SKM-1 (cell line): ENCODE results near the gene VEGFB.
A peak's percentile ranks its signal among the peaks of the same experiment; 100 is the strongest.
"Not testable (repeated sequence)": the region's sequence is repeated elsewhere in the genome, so short reads cannot be mapped to it uniquely, and the experiment has no call there.

Experiments used
- DNase-seq: peaks from one replicate; lab custom pipeline; 2025; ENCODE audit not compliant: unreplicated experiment; lab: John Stamatoyannopoulos, UW

The VEGFB gene

GRCh38 chr11:64245797-64246620, 11.6 kb downstream of the VEGFB start:
- DNase-seq = no peak

- not testable (repeated sequence) for DNase-seq
Observed at GRCh38 chr11:64246621-64246870, 12.2 kb downstream of the VEGFB start.

GRCh38 chr11:64246871-64247728, 12.7 kb downstream of the VEGFB start, which contains the start of gene PPP1R14B:
TSS of gene PPP1R14B (minus strand) at chr11:64246943. CDS start at chr11:64246673, 270 bp downstream.
- DNase-seq = peak; percentile 59

GRCh38 chr11:64247729-64248531, 13.5 kb downstream of the VEGFB start:
- DNase-seq = no peak

GRCh38 chr11:64248578-64248977, 14.2 kb downstream of the VEGFB start:
- DNase-seq = no peak

GRCh38 chr11:64249038-64249437, 14.7 kb downstream of the VEGFB start:
- no peak for DNase-seq

- DNase-seq = no peak
Observed at GRCh38 chr11:64249563-64250414, 15.4 kb downstream of the VEGFB start.

- DNase-seq = no peak
Observed at GRCh38 chr11:64250415-64251015, 16.1 kb downstream of the VEGFB start.

GRCh38 chr11:64251016-64251752, 16.8 kb downstream of the VEGFB start, which contains the start of gene PLCB3:
TSS of gene PLCB3 (plus strand) at chr11:64251530. CDS start at chr11:64251650, 120 bp downstream.
- no peak for DNase-seq

GRCh38 chr11:64251753-64252002, 17.3 kb downstream of the VEGFB start:
- no peak for DNase-seq

GRCh38 chr11:64252003-64252872, 17.9 kb downstream of the VEGFB start:
- no peak for DNase-seq

- DNase-seq = no peak
Observed at GRCh38 chr11:64253043-64253442, 18.7 kb downstream of the VEGFB start.

- DNase-seq = no peak
Observed at GRCh38 chr11:64253481-64253880, 19.1 kb downstream of the VEGFB start.

- DNase-seq = no peak
Observed at GRCh38 chr11:64254326-64254725, 19.9 kb downstream of the VEGFB start.

- DNase-seq = no peak
Observed at GRCh38 chr11:64255135-64256128, 21.0 kb downstream of the VEGFB start.

GRCh38 chr11:64256300-64256699, 21.9 kb downstream of the VEGFB start:
- no peak for DNase-seq

GRCh38 chr11:64258356-64258755, 24.0 kb downstream of the VEGFB start:
- DNase-seq = no peak
